Lower leg skin (tissue), 3 donors: Measurements from ENCODE around the gene HGS.

Source experiments
- POLR2A ChIP-seq, 2 donors: fragments of 450-650 bp; IDR thresholded peaks; one replicate each; pipeline ENCODE4 v1.6.1; 2016 to 2017; ENCODE audit warnings: antibody characterized with exemption in 2 of 2, mild to moderate bottlenecking in 1 of 2, moderate library complexity in 1 of 2
- TF ChIP-seq, protein P1 (sequence below), 3 donors: fragments of 450-650 bp; IDR thresholded peaks; one replicate each; pipeline ENCODE4 v1.5.1; 2016; ENCODE audit warnings: antibody characterized with exemption in 3 of 3, mild to moderate bottlenecking in 3 of 3, moderate library complexity in 2 of 3

DNA sequence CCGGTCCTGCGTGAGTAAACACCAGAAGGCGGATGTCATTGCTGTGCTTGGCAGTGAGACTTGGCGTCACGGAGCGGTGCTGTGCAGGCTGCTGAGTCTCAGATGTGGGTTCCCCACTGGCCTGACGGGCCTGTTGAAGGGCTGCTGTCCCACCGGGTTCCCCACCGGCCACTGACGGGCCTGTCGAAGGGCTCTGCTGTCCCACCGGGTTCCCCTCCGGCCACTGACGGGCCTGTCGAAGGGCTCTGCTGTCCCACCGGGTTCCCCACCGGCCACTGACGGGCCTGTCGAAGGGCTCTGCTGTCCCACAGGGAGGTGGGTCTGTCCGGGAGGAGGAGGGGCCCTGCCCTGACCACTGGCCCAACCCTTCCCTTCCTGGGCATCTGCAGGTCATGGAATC, 2.8 kb downstream of the HGS start:
- TF ChIP-seq, protein P1, sequence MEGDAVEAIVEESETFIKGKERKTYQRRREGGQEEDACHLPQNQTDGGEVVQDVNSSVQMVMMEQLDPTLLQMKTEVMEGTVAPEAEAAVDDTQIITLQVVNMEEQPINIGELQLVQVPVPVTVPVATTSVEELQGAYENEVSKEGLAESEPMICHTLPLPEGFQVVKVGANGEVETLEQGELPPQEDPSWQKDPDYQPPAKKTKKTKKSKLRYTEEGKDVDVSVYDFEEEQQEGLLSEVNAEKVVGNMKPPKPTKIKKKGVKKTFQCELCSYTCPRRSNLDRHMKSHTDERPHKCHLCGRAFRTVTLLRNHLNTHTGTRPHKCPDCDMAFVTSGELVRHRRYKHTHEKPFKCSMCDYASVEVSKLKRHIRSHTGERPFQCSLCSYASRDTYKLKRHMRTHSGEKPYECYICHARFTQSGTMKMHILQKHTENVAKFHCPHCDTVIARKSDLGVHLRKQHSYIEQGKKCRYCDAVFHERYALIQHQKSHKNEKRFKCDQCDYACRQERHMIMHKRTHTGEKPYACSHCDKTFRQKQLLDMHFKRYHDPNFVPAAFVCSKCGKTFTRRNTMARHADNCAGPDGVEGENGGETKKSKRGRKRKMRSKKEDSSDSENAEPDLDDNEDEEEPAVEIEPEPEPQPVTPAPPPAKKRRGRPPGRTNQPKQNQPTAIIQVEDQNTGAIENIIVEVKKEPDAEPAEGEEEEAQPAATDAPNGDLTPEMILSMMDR (IDR thresholded peaks at IDR 0.05): no peak
- TF ChIP-seq POLR2A (IDR thresholded peaks at IDR 0.05): no peak
